ENCODE data around the gene GARIN3.

- TF ChIP-seq EZH2 (IDR thresholded peaks at IDR 0.05; ENCODE audit: borderline replicate concordance, low read depth, low read length, severe bottlenecking) (no peak), CTCF (IDR thresholded peaks at IDR 0.05; ENCODE audit: borderline replicate concordance, extremely low read depth, low read length, poor library complexity, severe bottlenecking) (no peak)
Measured at GRCh38 chr5:157121709-157122108, 44.4 kb downstream of the GARIN3 start.
